Hepatic stellate cell (primary cell): ENCODE data around the gene RABGAP1L.
"Not testable (repeated sequence)": the region's sequence is repeated elsewhere in the genome, so short reads cannot be mapped to it uniquely, and the experiment has no call there.

Source experiments
- DNase-seq: peaks from one replicate; pipeline ENCODE4 v3.0.0; 2011; ENCODE audit warnings: low spot score

The RABGAP1L gene

DNA sequence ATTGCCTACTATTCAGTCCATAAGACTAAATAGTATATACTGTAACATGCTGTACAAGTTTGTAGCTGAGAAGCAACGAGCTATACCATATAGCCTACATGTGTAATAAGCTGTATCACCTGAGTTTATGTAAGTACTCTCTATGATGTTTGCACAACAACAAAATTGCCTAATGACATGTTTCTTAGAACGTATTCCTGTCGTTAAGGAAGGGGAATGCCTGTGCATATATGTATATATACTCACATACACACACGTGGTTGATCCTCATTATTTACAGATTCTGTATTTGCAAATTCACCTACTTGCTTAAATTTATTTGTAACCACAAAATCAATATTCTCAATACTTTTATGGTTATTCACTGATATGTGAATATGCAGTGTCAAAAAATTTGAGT lies 504.0 kb downstream of the RABGAP1L start:
- no peak for DNase-seq

DNA sequence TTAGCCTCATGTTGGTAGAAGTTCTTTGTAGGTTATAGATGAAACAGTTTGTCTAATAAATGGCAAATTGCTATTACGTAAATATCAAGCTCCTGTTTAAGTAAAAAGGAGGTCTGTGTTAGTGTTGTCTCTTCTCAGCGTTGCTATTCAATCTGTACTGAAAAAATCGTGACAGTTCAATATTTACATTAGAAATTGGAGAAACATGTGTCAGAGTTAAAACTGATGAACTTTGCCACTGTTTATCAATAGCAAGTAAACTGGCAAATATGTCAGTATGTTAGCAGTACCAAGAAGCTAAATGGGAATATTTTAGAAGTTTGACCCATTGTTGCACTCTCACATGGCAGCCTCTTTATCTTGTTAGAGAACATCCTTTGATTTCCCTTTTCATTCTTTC lies 506.9 kb downstream of the RABGAP1L start:
- DNase-seq: no peak

DNA sequence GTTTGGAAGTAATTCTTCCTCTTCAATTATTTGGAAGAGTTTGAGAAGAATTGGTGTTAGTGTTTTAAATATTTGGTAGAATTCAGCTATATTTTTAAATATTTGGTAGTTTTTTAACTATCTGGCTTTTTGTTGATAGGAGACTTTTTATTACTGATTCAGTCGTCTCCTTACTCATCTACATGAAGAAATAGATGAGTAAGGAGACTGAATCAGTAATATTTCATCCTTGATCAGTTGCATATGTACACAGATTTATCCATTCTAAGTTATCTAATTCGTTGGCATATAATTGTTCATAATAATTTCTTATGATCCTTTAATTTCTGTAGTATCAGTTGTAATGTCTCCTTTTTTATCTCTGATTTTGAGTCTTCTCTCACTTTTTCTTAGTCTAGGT lies 512.5 kb downstream of the RABGAP1L start:
- DNase-seq: no peak

DNA sequence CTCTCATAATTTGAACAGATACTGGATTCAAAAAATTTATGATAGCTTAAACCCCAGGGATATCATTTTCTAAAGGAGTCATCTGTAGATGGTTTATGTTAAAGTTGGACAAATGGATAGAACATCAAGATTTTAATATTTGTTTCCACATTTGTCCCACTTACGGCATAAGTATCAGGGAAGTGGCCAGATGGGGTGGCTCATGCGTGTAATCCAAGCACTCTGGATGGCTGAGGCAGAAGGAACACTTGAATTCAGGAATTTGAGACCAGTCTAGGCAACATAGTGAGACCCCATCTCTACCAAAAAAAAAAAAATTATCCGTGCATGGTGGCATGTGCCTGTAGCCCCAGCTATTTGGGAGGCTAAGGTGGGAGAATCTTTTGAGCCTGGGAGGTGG lies 517.5 kb downstream of the RABGAP1L start:
- DNase-seq: no peak

DNA sequence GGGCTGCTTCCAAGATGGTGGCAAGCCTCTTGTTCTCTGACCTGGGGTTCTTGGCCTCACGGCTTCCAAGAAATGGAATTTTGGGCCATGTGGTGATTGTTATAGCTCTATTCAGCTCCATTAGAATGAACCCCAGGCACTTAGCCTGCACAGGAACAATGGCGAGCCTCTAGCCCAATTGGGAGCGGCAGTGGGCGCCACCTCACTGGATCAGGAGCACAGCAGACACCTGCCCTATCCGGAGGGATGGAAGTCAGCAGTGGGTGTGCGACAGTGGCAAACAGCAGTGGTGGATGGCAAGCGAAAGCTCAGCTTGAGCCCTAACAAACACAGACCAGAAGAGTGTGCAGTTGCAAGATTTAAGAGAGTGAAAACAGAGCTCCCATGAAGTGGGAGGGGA lies 519.3 kb downstream of the RABGAP1L start:
- no peak for DNase-seq

DNA sequence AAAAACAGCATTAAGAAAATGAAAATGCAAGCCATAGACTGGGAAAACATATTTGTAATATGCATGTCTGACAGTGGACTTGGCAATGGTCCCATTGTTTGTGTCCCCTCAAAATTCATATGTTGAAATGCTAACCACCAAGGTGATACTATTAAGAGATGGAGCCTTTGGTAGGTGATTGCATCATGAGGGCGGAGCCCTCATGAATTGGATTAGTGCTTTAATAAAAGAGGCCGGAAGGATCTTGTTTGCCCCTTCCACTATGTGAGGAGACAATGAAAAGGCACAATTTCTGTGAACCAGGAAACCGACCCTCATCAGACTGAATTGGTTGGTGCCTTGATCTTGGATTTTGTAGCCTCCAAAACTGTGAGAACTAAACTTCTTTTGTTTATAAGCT lies 520.8 kb downstream of the RABGAP1L start:
- no peak for DNase-seq

DNA sequence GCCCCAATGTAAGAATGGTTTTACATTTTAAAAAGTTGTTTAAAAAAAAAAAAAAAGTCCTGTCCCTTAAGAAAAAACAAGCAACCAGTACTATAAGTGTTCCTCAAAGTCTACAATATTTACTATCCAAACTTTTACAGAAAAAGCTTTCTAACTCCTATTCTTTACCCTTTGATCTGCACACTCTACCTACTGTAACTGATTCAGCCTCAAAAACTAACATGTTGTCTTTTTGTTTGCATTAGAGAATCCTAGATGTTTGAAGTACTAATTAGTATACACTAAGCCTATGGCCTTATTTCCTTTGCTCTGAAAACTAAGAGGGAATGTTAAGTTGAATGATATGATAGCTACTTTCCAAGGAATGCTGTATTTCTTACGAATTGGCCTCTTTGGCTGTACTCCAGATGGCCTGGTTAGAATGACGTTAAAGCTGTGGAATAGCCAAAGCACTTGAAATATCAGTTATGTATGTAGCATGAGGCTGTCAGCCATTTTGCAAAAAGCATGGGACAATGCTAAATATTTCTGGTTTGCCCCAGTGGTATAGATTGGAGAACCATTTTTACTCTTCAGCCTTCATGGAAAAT lies 523.2 kb downstream of the RABGAP1L start:
- DNase-seq: peak; percentile 10

DNA sequence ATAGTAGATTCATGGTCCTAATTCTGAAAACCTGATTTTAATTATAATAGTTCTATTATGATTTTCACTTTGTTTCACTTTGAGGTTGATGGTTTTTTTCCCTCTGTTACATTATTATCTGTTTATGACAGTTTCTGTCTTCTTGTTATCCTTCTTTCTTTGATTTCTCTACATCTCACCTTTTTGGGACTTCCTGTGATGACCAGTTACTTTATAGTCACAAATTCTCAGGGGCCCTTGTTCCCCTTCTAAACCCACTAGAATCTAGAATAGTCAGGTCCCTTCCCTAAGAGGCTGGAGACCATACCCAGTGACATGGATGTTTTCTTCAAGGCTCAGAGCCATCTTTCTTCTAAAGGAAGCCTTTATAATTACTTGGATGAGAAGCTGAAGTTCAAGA lies 526.9 kb downstream of the RABGAP1L start:
- DNase-seq: no peak

DNA sequence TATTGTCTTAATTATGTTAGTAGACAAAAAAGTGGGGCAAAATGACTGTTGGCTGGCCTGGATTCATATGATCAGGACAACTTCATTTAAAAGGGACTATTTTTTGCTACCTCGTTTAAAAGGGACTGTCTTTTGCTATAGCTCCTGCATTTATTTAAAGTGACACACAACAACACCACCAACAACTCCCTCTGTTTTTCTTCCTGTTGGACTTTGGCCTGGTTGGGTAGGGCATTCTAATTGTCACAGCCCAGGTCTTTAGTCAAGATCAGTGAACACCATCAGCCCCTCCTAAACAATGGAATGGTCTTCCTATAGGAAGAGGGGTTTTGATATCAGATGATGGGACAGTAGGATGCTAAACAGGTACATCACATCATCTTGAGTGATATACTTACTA lies 530.2 kb downstream of the RABGAP1L start:
- no peak for DNase-seq

DNA sequence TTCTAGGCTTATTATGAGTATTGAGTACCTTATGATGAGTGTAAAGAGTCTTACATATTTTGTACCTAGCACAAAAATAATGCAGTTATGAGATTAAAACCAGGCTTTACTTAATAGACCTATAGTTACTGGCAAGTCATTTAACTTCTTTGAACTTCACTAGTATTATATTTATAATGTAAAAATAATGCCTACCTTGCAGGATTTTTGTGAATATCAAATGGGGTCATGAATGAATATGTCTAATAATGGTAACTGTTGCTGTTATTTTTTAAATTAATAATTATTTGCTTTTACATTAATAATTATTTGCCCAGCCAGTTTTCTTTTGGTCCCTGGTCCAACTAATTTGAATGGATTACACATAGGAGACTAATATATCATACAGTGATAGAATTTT lies 530.9 kb downstream of the RABGAP1L start:
- no peak for DNase-seq

DNA sequence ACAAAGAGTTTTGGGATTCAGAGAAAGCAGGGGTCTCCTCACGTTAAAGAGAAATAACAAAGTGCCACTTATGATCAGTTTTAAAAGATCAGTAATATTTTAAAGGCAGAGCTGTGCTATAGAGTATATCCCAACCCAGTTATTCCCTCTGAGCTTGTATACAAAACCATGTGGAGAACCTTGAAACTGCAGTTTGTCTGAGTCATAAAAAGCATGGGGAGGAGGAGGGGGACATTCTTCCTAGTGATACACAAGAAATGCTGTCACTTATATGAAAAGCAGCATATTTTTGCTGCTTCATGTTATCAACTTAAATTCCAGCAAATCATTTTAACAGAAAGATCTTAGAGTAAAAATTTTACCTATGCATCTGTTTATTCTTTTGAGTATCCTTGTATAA lies 533.0 kb downstream of the RABGAP1L start:
- peak; percentile 17 for DNase-seq

DNA sequence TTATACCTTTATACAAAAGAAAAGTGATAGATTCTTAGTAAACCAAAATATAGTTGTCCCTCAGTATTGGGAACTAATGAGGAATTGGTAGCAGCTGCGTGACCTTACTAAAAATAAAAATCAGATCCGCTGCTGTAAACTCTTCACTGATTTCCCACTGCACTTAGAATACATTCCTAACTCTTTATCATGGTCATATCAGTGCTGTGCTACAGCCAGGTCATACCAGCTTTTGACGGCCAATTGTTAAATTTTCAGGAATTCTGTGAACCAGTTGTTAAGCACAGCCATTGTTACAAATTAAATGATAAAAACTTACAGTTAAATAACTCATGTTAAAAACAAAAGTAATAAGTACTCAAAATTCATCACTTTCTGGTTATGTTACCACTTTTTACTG lies 533.8 kb downstream of the RABGAP1L start:
- no peak for DNase-seq

DNA sequence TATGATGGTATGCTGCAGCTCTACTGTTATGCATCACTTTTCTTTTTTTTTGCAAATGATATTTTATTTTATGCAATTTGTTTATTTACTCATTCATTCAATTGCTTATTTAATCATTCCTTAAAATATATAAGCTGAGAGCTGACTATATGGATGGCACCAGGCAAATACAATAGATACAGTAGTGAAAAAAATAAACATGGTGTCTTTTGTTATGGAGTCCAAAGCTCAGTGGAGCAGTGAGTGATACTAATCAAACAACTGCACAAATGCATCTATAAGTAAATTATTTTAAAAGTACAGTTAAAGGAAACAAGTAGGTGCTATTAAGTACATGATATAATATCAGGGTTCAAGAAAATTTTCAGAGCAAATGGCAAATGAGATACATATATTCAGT lies 534.2 kb downstream of the RABGAP1L start:
- not testable (repeated sequence) for DNase-seq

DNA sequence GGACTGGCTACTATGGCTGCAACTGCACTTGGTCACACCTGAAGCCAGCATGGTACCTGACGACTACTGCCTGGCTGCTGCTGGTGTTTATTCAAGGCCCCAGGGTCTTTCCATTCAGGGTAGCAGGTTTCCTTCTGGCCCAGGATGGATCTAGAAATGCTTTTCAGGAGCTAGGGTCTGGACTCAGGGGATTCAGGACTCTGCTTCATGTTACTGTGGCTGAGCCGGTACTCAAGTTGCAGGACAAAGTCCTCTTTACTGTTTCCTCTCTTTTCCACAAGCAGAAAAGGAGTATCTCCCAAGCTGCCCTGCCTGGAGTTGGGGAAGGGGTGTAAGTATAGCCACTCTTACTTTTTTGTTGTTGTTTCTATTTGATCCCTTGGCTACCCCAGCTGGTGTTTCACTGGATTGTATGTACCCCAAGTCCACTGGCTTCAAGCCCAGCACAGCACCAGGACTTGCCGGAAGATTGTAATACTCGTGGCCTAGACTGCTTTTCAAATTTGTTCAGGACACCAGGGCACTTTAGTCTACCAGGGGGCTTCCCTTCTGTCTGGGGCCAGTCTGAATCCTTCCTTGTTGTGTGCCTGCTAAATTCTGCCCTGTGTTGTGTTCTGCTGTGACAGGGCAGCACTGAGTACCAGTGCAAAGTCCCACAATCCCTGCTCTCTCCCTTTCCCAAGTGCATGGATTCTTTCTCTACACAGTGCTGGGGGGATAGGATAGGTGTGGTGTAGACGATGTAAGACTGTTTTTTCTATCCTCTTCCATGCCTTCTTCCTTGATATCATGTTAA lies 536.9 kb downstream of the RABGAP1L start:
- no peak for DNase-seq

DNA sequence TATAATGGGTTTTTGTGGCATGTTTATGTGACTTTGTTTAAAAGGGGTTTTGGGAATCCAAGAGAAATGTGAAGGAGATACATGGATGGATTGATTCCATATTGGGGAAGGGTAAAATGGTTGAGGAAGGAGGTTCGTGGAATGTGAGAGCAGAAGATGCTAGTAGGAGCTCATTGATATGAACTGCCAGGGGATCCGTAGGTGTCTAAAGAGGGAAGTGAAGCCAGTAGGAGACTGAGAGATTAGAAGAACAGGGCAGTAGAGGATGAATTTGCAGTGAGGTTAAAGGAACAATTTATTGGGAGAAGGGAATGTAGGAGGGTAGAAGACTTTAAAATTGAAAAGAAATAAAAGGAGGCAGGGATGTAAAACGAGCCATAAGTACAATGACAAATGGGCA lies 541.0 kb downstream of the RABGAP1L start:
- DNase-seq: no peak

DNA sequence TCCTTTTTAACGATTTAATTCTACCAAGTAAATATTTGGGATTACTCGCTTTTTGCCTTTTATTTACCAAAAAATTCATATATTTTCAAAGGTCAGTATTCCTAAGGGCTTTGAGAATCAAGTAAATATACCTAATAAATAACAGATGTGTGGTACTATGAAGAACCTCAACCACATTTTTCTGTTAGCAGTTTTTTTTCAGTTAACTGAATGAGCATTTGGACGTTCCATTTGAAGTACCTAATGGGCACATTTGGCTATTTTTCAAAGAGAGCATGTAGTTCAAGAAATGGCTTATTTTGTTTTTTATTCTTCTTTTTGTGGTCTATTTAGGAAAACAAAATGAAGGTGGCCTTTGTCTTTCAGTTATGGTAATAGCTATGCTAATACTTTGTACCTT lies 541.5 kb downstream of the RABGAP1L start:
- DNase-seq: no peak

DNA sequence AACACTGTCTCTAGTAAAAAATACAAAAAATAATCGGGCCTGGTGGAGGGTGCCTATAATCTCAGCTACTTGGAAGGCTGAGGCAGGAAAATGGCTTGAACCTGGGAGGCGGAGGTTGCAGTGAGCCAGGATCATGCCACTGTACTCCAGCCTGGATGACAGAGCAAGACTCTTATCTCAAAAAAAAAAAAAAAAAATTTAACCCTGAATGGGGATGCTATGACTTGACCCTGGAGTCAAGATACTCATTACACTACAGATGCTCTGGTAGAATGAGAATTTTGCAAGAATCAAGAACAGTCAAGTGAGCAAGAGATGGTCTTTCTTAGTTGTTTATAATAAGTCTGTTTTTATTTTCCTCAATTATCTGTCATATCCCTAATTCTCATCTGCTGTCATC lies 542.2 kb downstream of the RABGAP1L start:
- no peak for DNase-seq

DNA sequence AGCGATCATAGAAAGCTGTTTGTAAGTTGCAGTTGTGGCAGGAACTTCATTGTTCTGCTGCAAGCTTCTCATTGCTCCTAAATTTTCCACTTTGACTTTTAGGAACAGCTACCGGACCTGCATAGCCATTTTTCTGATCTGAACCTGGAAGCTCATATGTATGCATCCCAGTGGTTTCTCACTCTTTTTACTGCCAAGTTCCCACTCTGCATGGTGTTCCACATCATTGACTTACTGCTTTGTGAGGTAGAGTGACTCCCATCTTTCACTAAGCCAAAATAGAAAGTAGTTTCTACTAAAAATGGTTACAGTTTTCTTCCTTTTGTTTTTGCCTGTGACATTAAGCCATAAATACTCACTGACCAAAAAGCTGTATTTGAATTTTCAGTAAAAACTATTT lies 542.7 kb downstream of the RABGAP1L start:
- DNase-seq: no peak

DNA sequence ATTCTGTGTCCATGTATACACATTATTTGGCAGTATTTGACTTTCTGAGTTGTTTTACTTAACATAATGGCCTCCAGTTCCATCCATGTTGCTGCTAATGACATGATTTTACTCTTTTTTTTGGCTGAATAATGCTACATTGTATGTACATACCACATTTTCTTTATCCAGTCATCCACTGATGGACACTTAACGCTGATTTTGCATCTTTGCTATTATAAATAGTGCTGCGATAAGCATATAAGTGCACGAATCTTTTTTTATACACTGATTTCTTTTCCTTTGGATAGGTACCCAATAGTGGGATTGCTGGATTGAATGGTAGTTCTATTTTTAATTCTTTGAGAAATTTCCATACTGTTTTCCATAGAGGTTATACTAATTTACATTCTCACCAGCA lies 544.0 kb downstream of the RABGAP1L start:
- DNase-seq: no peak

DNA sequence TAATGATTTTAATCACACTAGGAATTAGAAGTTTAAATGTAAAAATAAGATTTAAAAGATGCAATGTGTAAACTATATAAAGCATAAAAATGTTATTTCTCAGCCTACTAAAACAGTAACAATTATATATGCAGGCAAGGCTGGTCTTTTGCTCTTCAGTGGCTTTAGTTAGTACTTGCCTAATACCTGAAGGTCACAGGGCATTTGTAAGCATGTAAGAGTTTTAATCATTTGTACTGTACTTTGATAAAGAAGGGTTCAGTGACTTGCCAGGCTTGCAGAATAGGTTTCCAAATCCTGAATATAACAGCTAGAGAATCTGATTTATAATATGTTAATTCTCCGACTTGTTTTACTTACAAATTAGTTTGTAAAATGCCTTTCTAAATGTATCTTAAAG lies 545.0 kb downstream of the RABGAP1L start:
- no peak for DNase-seq

DNA sequence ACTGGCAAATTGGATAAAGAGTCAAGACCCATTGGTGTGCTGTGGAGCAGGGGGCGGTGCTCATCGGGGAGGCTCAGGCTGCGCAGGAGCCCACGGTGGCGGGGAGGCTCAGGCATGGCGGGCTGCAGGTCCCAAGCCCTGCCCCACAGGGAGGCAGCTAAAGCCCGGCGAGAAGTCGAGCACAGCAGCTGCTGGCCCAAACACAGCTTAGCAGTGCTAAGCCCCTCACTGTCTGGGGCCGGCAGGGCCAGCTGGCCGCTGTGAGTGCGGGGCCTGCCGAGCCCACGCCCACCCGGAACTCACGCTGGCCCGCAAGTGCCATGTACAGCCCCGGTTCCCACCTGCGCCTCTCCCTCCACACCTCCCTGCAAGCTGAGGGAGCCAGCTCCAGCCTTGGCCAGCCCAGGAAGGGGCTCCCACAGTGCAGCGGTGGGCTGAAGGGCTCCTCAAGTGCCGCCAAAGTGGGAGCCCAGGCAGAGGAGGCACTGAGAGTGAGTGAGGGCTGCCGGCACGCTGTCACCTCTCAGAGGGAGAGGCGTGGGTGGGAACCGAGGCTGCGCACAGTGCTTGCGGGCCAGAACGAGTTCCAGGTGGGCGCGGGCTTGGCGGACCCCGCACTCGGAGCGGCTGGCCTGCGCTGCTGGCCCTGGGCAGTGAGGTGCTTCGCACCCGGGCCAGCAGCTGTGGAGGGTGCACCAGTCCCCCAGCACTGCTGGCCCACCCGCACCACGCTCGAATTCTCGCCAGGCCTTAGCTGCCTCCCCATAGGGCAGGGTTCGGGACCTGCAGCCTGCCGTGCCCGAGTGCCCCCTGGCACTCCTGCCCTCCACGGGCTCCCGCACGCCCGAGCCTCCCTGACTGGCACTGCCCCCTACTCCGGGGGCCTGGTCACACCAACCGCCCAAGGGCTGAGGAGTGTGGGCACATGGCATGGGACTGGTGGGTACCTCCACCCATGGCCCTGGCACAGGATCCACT lies 551.8 kb downstream of the RABGAP1L start:
- DNase-seq: no peak

DNA sequence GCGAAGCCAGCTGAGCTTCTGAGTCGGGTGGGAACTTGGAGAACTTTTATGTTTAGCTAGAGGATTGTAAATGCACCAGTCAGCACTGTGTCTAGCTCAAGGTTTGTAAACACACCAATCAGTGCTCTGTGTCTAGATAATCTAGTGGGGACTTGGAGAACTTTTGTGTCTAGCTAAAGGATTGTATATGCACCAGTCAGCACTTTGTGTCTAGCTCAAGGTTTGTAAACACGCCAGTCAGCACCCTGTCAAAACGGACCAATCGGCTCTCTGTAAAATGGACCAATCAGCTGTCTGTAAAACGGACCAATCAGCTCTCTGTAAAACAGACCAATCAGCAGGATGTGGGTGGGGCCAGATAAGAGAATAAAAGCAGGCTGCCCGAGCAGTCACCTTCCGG lies 552.5 kb downstream of the RABGAP1L start:
- not testable (repeated sequence) for DNase-seq

DNA sequence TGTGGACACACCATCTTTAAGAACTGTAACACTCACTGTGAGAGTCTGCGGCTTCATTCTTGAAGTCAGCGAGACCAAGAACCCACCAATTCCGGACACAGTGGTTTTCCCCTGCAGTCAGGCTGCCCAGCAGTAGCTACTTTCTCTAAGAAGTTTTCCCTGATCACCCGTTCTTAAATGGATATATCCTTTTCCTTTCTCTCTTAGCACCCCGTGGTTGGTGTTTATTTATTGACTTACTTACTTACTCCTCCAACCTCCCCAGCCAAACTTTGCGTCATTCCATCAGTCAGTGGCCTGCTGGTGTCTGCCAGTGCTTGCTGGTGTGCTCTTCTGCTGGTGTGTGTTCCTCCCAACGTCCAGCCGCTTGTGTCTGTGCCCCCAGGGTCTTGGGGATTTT lies 553.2 kb downstream of the RABGAP1L start:
- no peak for DNase-seq
